CD14-positive monocyte (primary cell): ENCODE results near the gene SAMSN1. TPM values are rescaled to one million over a fixed set of nuclear protein-coding genes. Genes with fewer than 3 reads are reported as not detected.

Source experiments
- DNase-seq, 3 donors: peaks; one replicate each; pipeline ENCODE4 v3.0.0-alpha.2; 2011 to 2022
- H2AFZ ChIP-seq: 2 replicates; pipeline ENCODE4 v1.6.0; 2012; ENCODE audit warnings: mild to moderate bottlenecking, low read depth, low read length, inconsistent platforms; ENCODE audit not compliant: insufficient read depth, poor library complexity, severe bottlenecking
- H3K27ac ChIP-seq, 2 donors: 1 replicate in 1 of 2; 2 replicates in 1 of 2; pipeline ENCODE4 v1.5.1; 2012 to 2013; ENCODE audit warnings: low read length in 2 of 2, control low read depth in 1 of 2, inconsistent platforms in 1 of 2, low read depth in 1 of 2, mild to moderate bottlenecking in 1 of 2
- H3K27me3 ChIP-seq, 2 donors: one replicate each; pipeline versions ENCODE4 v1.6.0 to v1.6.1; 2011 to 2013; ENCODE audit warnings: low read length in 2 of 2; ENCODE audit not compliant: control insufficient read depth in 2 of 2, insufficient read depth in 2 of 2
- H3K36me3 ChIP-seq, 2 donors: replicated peaks in 1 of 2; 1 replicate in 1 of 2; 2 replicates in 1 of 2; pipeline versions ENCODE4 v1.5.1 to v1.6.1; 2012 to 2013; ENCODE audit warnings: low read length in 2 of 2, control low read depth in 1 of 2, inconsistent platforms in 1 of 2, mild to moderate bottlenecking in 1 of 2; ENCODE audit not compliant: insufficient read depth in 2 of 2, control insufficient read depth in 1 of 2
- H3K4me1 ChIP-seq, 2 donors: 1 replicate in 1 of 2; 2 replicates in 1 of 2; pipeline versions ENCODE4 v1.5.1 to v1.6.1; 2012 to 2013; ENCODE audit warnings: low read length in 2 of 2, control low read depth in 1 of 2, inconsistent platforms in 1 of 2, mild to moderate bottlenecking in 1 of 2, moderate library complexity in 1 of 2; ENCODE audit not compliant: insufficient read depth in 2 of 2, control insufficient read depth in 1 of 2
- H3K4me2 ChIP-seq: replicated peaks from 2 replicates; pipeline ENCODE3; 2012; ENCODE audit warnings: low read length, moderate library complexity, mild to moderate bottlenecking; ENCODE audit not compliant: poor library complexity, severe bottlenecking; ENCODE audit errors: extremely low read depth
- H3K4me3 ChIP-seq, 3 experiments: fragments of 200-600 bp in 1 of 3; sonication (generic) in 1 of 3; replicated peaks in 1 of 3; 1 replicate in 2 of 3; 2 replicates in 1 of 3; pipeline ENCODE4 v1.5.1; 2011 to 2013; ENCODE audit warnings: low read length in 3 of 3, mild to moderate bottlenecking in 3 of 3, control low read depth in 2 of 3, low read depth in 2 of 3, inconsistent platforms in 1 of 3, moderate library complexity in 1 of 3
- H3K79me2 ChIP-seq: 2 replicates; pipeline ENCODE4 v1.6.0; 2012; ENCODE audit warnings: mild to moderate bottlenecking, control low read depth, inconsistent platforms, low read length, moderate library complexity; ENCODE audit not compliant: insufficient read depth
- H3K9ac ChIP-seq: 2 replicates; pipeline ENCODE4 v1.6.0; 2017; ENCODE audit warnings: low read length, mild to moderate bottlenecking; ENCODE audit not compliant: insufficient read depth, poor library complexity, severe bottlenecking
- H3K9me3 ChIP-seq, 2 donors: replicated peaks in 1 of 2; 1 replicate in 1 of 2; 2 replicates in 1 of 2; pipeline versions ENCODE4 v1.5.1 to v1.6.1; 2012 to 2013; ENCODE audit warnings: low read length in 2 of 2, control low read depth in 1 of 2; ENCODE audit not compliant: control insufficient read depth in 1 of 2, insufficient read depth in 1 of 2
- H4K20me1 ChIP-seq: 2 replicates; pipeline ENCODE4 v1.6.0; 2012; ENCODE audit warnings: mild to moderate bottlenecking, low read length, control low read depth, moderate library complexity; ENCODE audit not compliant: insufficient read depth
- H3K27ac Mint-ChIP-seq, 7 donors: one replicate each; pipeline ENCODE4 v1.8.0; 2020; ENCODE audit warnings: mild to moderate bottlenecking in 7 of 7, mixed read lengths in 7 of 7, moderate library complexity in 6 of 7, inconsistent platforms in 2 of 7
- H3K27me3 Mint-ChIP-seq, 3 donors: one replicate each; pipeline ENCODE4 v1.8.0; 2021 to 2022; ENCODE audit warnings: low read depth in 3 of 3, mild to moderate bottlenecking in 3 of 3, mixed read lengths in 3 of 3, moderate library complexity in 3 of 3, inconsistent platforms in 1 of 3
- H3K36me3 Mint-ChIP-seq, 2 donors: one replicate each; pipeline ENCODE4 v1.8.0; 2020; ENCODE audit warnings: mixed read lengths in 2 of 2, inconsistent platforms in 1 of 2, mild to moderate bottlenecking in 1 of 2
- H3K4me1 Mint-ChIP-seq: one replicate; pipeline ENCODE4 v1.8.0; 2020; ENCODE audit warnings: mild to moderate bottlenecking, mixed read lengths
- H3K4me3 Mint-ChIP-seq, 2 donors: one replicate each; pipeline ENCODE4 v1.8.0; 2020; ENCODE audit warnings: mild to moderate bottlenecking in 2 of 2, mixed read lengths in 2 of 2, moderate library complexity in 1 of 2
- H3K9me3 Mint-ChIP-seq, 7 donors: one replicate each; pipeline ENCODE4 v1.8.0; 2020 to 2022; ENCODE audit warnings: mixed read lengths in 7 of 7, mild to moderate bottlenecking in 6 of 7, moderate library complexity in 6 of 7, inconsistent platforms in 2 of 7
- WGBS: methylation state at CpG from one replicate; pipeline ENCODE4 v1.1.5; 2013; ENCODE audit warnings: missing lambda C conversion rate; ENCODE audit not compliant: insufficient coverage; 5-methylcytosine and 5-hydroxymethylcytosine counted together
- intact Hi-C, 2 donors: fragments of 100-400 bp; cut with micrococcal nuclease; formaldehyde crosslinking; loops; one replicate each; pipeline versions ENCODE4 v1.15.0 to v1.15.1; 2023
- polyA plus RNA-seq, 3 donors: library from polyadenylated mRNA; depleted of rRNA in 1 of 3; unstranded in 2 of 3; stranded (reverse) in 1 of 3; fragments of 300-500 nt in 2 of 3; fragments of >200 nt in 1 of 3; fragmentation: Illumina TruSeq in 2 of 3; gene quantifications; 1 replicate in 2 of 3; 2 replicates in 1 of 3; pipeline ENCODE4 v1.2.3, GENCODE V29; 2012 to 2021
- TF ChIP-seq, protein P1 (sequence below): fragments of 200-600 bp; IDR thresholded peaks from one replicate; pipeline ENCODE4 v1.8.0; 2022; ENCODE audit warnings: antibody characterized with exemption, mild to moderate bottlenecking

The SAMSN1 gene
- polyA plus RNA-seq, 3 donors: 20.9 to 38.6 (median 31.0) TPM

DNA sequence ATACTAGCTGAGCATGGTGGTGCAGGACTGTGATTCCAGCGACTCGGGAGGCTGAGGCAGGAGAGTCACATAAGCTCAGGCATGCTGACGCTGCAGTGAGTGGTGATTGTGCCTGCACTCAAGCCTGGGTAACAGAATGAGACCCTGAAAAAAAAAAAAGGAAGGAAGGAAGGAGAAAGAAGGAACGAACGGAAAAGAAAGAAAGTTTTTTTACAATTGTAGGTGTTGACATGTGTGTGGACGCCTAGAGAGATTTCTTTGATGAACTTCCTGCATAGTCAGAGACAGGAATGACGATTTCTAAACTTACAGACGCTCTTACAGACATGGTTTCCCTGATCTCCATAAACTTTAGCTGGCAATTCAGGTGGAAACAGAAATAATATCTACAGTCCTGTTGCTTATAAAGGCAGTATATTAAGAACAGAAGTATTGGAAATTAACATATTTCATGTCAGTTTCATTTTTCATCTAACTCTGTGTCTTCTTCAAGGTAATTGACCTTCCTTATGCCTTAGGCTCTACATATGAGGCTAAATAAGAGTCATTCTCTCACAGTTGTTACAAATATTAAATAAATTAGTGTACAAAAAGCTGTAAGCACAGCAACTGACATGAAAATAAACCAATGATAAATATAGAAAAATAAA, 4.1 kb downstream of the SAMSN1 start:
- Histone ChIP-seq H3K4me2 (peak overlapping the region; percentile 73), H3K36me3 (peaks cover 0 to 11% of the 10 kb centered on the region in 2 donors), H2AFZ (no peak overlapping the region), H3K4me3 (peak overlapping the region; percentile 20 to 94 (median 62)), H3K9me3 (no peaks in the 10 kb centered on the region), H3K79me2 (peaks cover 92% of the 10 kb centered on the region), H4K20me1 (peaks cover 47% of the 10 kb centered on the region), H3K27me3 (no peaks in the 10 kb centered on the region), H3K27ac (peak overlapping the region; percentile 65 to 87), H3K4me1 (peaks cover 30 to 52% of the 10 kb centered on the region in 2 donors), H3K9ac (peak overlapping the region; percentile 31)
- Mint-ChIP-seq H3K36me3 (peaks cover 30 to 35% of the 10 kb centered on the region in 2 donors), H3K4me1 (peaks cover 44% of the 10 kb centered on the region), H3K4me3 (peak overlapping the region; percentile 80 to 87), H3K27me3 (no peaks in the 10 kb centered on the region), H3K9me3 (peaks cover 2 to 13% (median 6%) of the 10 kb centered on the region in 7 donors), H3K27ac (peak overlapping the region; percentile 92 to 96 (median 95))
- TF ChIP-seq, protein P1, sequence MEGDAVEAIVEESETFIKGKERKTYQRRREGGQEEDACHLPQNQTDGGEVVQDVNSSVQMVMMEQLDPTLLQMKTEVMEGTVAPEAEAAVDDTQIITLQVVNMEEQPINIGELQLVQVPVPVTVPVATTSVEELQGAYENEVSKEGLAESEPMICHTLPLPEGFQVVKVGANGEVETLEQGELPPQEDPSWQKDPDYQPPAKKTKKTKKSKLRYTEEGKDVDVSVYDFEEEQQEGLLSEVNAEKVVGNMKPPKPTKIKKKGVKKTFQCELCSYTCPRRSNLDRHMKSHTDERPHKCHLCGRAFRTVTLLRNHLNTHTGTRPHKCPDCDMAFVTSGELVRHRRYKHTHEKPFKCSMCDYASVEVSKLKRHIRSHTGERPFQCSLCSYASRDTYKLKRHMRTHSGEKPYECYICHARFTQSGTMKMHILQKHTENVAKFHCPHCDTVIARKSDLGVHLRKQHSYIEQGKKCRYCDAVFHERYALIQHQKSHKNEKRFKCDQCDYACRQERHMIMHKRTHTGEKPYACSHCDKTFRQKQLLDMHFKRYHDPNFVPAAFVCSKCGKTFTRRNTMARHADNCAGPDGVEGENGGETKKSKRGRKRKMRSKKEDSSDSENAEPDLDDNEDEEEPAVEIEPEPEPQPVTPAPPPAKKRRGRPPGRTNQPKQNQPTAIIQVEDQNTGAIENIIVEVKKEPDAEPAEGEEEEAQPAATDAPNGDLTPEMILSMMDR: no peak
- DNase-seq: peak in 2 of 3 donors; percentile 40 to 75
- WGBS: 0% methylated on average over 2 of the region's 8 CpGs
- intact Hi-C loops: loop anchor here (10.0 kb wide), 3 partner anchors 53 to 683 kb away; no protein-coding TSS in a partner anchor

DNA sequence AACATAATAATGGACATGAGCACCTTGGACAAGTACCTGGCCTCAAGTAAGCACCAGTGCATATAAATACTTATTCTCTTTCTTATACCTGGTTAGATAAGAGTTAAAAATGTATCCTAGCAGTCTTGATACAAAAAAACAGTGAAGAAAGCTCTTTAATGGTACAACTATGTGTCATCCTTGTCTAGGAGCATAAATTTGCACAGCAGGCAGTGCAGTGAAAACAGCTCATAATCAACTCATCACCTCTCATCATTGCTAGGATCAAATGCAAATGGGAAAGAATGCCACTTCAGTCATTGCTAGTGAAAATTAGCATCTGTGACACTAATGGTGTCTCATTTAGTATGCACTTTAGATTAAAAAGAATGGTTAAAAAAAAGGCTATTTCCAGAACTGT, 7.6 kb downstream of the SAMSN1 start:
- Histone ChIP-seq H3K36me3 (peaks cover 0 to 25% of the 10 kb centered on the region in 2 donors), H3K27ac (no peak overlapping the region), H3K4me1 (peaks cover 39 to 47% of the 10 kb centered on the region in 2 donors), H2AFZ (no peak overlapping the region), H4K20me1 (peaks cover 34% of the 10 kb centered on the region), H3K9me3 (no peaks in the 10 kb centered on the region), H3K4me3 (no peak overlapping the region), H3K9ac (no peak overlapping the region), H3K79me2 (peaks cover 95% of the 10 kb centered on the region), H3K4me2 (no peak overlapping the region), H3K27me3 (no peaks in the 10 kb centered on the region)
- H3K36me3 Mint-ChIP-seq: peaks cover 48 to 51% of the 10 kb centered on the region in 2 donors
- TF ChIP-seq, protein P1: no peak
- peaks cover 2 to 14% (median 7%) of the 10 kb centered on the region in 7 donors for H3K9me3 Mint-ChIP-seq
- peaks cover 61% of the 10 kb centered on the region for H3K4me1 Mint-ChIP-seq
- peak overlapping the region in 2 of 7 donors; percentile 2 to 52 for H3K27ac Mint-ChIP-seq
- no peaks in the 10 kb centered on the region for H3K27me3 Mint-ChIP-seq
- intact Hi-C loops: no loop called here
- no peak for DNase-seq
- no peak overlapping the region for H3K4me3 Mint-ChIP-seq
